GM23248 (cell line): ENCODE results near the gene FREM2.

Experiments used
- EZH2 ChIP-seq: fragments of 200-600 bp; sonication (generic); IDR thresholded peaks from 2 replicates; pipeline ENCODE4 v1.6.1; 2018; ENCODE audit warnings: antibody characterized with exemption, mild to moderate bottlenecking; ENCODE audit not compliant: insufficient read depth, poor library complexity, severe bottlenecking
- EZH2phosphoT487 ChIP-seq: fragments of 200-600 bp; sonication (generic); IDR thresholded peaks from 2 replicates; pipeline ENCODE4 v1.6.1; 2018; ENCODE audit warnings: antibody characterized with exemption, moderate library complexity, mild to moderate bottlenecking, low read depth; ENCODE audit not compliant: insufficient read depth

- no peak for TF ChIP-seq EZH2
- no peak for TF ChIP-seq EZH2phosphoT487
Observed at GRCh38 chr13:38875186-38875875, 188.5 kb downstream of the FREM2 start.
